PC-3 (cell line): ENCODE measurements around the gene EFCAB9.

Experiments
- EZH2 ChIP-seq: fragments of 300-600 bp; sonication (generic); IDR thresholded peaks from one replicate; pipeline ENCODE4 v1.6.1; 2017; ENCODE audit warnings: antibody characterized with exemption, mild to moderate bottlenecking, low read length; ENCODE audit not compliant: unreplicated experiment
- EZH2phosphoT487 ChIP-seq: fragments of 300-600 bp; sonication (generic); IDR thresholded peaks from 2 replicates; pipeline ENCODE4 v1.6.1; 2018; ENCODE audit warnings: mild to moderate bottlenecking, antibody characterized with exemption, low read length, borderline replicate concordance
- TF ChIP-seq, protein P1 (sequence below): fragments of 300-600 bp; sonication (generic); conservative IDR thresholded peaks from 2 replicates; pipeline ENCODE4 v1.5.1; 2017; ENCODE audit warnings: antibody characterized with exemption, low read depth, mild to moderate bottlenecking, low read length

DNA sequence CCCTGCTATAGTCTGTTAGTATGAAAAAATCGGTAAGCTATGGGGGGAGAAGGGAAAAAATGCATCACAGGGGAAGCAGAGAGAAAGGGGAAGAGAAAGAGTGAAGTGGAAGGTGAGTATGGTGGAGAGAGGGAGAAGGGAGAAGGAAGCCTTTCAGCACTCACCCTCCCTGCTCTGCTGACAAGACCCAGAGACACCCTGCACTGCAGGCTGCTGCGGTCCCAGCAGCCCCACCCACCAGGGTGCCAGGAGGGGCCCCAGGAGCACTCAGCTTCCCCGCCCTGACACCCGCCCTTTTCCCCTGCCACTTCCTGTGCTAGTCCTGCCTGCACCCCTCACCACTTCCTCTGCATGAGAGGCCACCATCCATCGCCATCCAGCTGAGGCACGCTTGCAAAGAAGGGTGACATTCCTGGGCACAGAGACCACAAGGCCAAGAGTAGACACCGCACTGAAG, 18.7 kb upstream of the EFCAB9 start:
- TF ChIP-seq, protein P1, sequence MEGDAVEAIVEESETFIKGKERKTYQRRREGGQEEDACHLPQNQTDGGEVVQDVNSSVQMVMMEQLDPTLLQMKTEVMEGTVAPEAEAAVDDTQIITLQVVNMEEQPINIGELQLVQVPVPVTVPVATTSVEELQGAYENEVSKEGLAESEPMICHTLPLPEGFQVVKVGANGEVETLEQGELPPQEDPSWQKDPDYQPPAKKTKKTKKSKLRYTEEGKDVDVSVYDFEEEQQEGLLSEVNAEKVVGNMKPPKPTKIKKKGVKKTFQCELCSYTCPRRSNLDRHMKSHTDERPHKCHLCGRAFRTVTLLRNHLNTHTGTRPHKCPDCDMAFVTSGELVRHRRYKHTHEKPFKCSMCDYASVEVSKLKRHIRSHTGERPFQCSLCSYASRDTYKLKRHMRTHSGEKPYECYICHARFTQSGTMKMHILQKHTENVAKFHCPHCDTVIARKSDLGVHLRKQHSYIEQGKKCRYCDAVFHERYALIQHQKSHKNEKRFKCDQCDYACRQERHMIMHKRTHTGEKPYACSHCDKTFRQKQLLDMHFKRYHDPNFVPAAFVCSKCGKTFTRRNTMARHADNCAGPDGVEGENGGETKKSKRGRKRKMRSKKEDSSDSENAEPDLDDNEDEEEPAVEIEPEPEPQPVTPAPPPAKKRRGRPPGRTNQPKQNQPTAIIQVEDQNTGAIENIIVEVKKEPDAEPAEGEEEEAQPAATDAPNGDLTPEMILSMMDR: no peak
- TF ChIP-seq EZH2: no peak
- no peak for TF ChIP-seq EZH2phosphoT487
